Activated naive CD8-positive, alpha-beta T cell treated with anti-CD3 and anti-CD28 coated beads, Interleukin-2, amount 10 ng/mL, durations not matched to agents 7 days and 5 days (primary cell): Measurements from ENCODE around the gene SRL. TPM values are rescaled to one million over a fixed set of nuclear protein-coding genes. Genes with fewer than 3 reads are reported as not detected.

ENCODE experiments used
- ATAC-seq: fragments of 150-1000 bp; cut with Tn5 transposase; one replicate; pipeline ENCODE4 v1.10.0; 2021; ENCODE audit warnings: low read depth, moderate library complexity
- POLR2A ChIA-PET: fragments of 350-600 bp; sonication (Branson Sonifier 250); formaldehyde crosslinking; loops from one replicate; lab custom pipeline; 2021; ENCODE audit warnings: antibody characterized with exemption; lab: Charles Lee
- DNase-seq: peaks from one replicate; pipeline ENCODE4 v3.0.0; 2021
- H3K27ac Mint-ChIP-seq: one replicate; pipeline ENCODE4 v1.8.0; 2022; ENCODE audit warnings: mild to moderate bottlenecking, mixed read lengths
- H3K27me3 Mint-ChIP-seq: one replicate; pipeline ENCODE4 v1.8.0; 2022; ENCODE audit warnings: mild to moderate bottlenecking, moderate library complexity, mixed read lengths
- H3K36me3 Mint-ChIP-seq: one replicate; pipeline ENCODE4 v1.8.0; 2021; ENCODE audit warnings: mild to moderate bottlenecking, mixed read lengths
- H3K4me1 Mint-ChIP-seq: one replicate; pipeline ENCODE4 v1.8.0; 2021; ENCODE audit warnings: mixed read lengths
- H3K4me3 Mint-ChIP-seq: one replicate; pipeline ENCODE4 v1.8.0; 2022; ENCODE audit warnings: mild to moderate bottlenecking, moderate library complexity, mixed read lengths
- H3K9me3 Mint-ChIP-seq: one replicate; pipeline ENCODE4 v1.8.0; 2021; ENCODE audit warnings: mixed read lengths
- total RNA-seq, 2 experiments: library from RNA; stranded (reverse); gene quantifications; one replicate each; pipeline ENCODE4 v1.2.3, GENCODE V29; 2021

The SRL gene
- total RNA-seq, 2 experiments from 2014 or later: not detected

DNA sequence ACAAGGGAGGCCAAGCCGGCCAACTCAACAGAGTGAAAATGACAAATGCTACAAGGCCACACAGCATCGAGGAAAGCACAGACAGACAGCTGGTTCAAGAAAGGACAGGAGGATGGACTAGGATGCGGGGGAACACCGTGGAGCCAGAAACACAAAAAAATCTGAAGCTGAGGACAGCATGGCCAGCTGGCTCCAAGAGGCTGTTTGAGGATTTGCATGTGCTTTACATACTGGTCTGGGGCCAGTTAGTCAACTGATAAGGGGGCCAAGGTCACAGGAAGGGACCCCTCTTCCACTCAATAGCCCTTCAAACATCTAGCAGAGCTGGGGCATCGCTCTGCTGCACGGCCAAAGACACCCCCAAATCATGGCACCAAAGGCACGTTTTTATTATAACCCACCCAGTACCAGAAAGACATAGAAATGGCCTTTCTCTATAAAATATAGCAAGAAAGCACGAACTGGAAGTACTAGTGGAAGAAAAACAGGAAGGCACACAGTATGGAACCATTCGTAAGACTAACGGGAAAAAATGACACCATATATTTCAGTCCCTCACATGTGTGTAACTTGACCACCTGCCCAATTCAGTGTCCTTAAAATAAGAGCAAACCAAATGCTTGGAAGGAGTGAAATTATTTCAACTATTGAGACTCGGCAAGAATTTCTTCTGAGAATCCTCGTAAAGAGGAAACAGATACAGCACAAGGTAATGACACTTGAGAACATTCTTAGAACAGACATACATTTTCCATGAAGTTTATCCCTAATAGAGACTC, 7.8 kb upstream of the SRL start:
- H3K27ac Mint-ChIP-seq: no peak overlapping the region
- POLR2A ChIA-PET: no interaction called here
- no peak overlapping the region for H3K4me3 Mint-ChIP-seq
- no peaks in the 10 kb centered on the region for H3K27me3 Mint-ChIP-seq
- H3K36me3 Mint-ChIP-seq: no peaks in the 10 kb centered on the region
- no peak for DNase-seq
- ATAC-seq: no peak
- H3K4me1 Mint-ChIP-seq: peaks cover 21% of the 10 kb centered on the region
- no peaks in the 10 kb centered on the region for H3K9me3 Mint-ChIP-seq

GRCh38 chr16:4247460-4247784, 5.5 kb upstream of the SRL start:
- H3K4me3 Mint-ChIP-seq: no peak overlapping the region
- ATAC-seq (no peak), DNase-seq (no peak)
- H3K36me3 Mint-ChIP-seq: no peaks in the 10 kb centered on the region
- peaks cover 17% of the 10 kb centered on the region for H3K4me1 Mint-ChIP-seq
- H3K9me3 Mint-ChIP-seq: no peaks in the 10 kb centered on the region
- POLR2A ChIA-PET: no interaction called here
- no peak overlapping the region for H3K27ac Mint-ChIP-seq
- H3K27me3 Mint-ChIP-seq: peaks cover 3% of the 10 kb centered on the region

DNA sequence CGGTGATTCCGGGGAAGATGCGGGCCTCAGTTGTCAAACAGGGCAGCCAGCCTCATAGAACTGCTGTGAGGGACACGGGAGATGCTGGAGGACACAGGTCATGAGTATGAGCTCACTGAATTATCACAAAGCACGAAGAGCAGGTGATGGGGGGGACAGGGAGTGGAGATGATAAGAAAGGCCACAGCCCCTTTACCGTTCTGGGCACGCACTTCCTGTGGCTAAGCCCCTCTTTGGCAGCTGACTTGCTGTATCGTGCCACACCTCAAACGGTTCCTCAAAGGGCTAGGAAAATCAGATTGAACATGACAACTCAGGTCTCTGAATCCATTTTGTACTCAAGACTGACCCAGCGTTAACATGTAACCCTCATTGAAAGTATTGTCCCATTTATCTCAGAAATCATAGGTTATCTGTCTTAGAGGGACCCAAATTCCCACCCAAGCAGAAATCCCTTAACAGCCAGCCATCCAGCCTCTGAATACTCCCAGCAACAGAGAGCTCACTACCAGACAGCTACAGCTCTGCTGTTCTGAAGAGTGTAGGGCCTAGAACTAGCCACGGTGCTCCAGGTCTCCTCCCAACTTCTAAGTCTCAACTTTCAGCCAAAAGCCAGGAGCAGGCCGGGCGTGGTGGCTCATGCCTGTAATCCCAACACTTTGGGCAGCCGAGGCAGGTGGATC, 5.0 kb upstream of the SRL start:
- H3K27ac Mint-ChIP-seq: no peak overlapping the region
- no peaks in the 10 kb centered on the region for H3K9me3 Mint-ChIP-seq
- no peak for DNase-seq
- peaks cover 4% of the 10 kb centered on the region for H3K27me3 Mint-ChIP-seq
- no peaks in the 10 kb centered on the region for H3K36me3 Mint-ChIP-seq
- no peak overlapping the region for H3K4me3 Mint-ChIP-seq
- H3K4me1 Mint-ChIP-seq: peaks cover 17% of the 10 kb centered on the region
- no peak for ATAC-seq
- POLR2A ChIA-PET: interaction anchor here (0.6 kb wide), 1 partner anchor 558 kb away, joined by 3 read pairs; no protein-coding TSS in a partner anchor

DNA sequence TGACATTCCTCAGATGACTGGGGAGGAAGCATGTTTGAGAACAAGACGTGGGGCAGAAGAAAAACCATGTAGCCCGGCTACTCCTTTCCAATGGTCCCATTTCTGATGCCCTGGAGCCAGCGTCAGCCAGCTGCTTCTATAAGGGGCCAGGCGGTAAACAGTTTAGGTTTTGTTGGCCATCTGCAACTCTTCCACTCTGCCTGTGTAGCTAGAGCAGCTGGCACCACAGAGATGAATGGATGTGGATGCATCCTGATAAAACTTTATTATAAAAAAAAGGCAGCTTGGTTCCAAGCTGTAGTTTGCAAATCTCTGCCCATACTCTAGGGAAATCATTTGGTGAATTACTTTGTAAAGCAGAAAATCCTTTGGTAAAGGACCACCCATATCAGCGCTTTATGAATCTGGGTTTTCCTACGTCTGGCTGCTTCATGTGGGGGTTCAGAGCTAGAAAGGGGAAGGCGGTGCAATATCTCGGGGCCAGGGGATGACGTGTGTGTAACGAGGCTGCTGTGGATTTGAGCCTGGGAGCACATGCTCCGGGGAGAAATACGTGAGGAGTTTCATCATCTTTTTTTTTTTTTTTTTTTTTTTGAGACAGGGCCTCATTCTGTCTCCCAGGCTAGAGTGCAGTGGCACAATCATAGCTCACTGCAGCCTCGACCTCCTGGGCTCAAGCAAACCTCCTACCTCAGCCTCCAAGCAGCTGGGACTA, 3.4 kb upstream of the SRL start:
- H3K27ac Mint-ChIP-seq: no peak overlapping the region
- ATAC-seq (no peak), DNase-seq (no peak)
- no peaks in the 10 kb centered on the region for H3K9me3 Mint-ChIP-seq
- H3K4me1 Mint-ChIP-seq: peaks cover 17% of the 10 kb centered on the region
- no peak overlapping the region for H3K4me3 Mint-ChIP-seq
- POLR2A ChIA-PET: interaction anchor here (1.0 kb wide), 1 partner anchor 794 kb away, joined by 3 read pairs; no protein-coding TSS in a partner anchor
- H3K27me3 Mint-ChIP-seq: peaks cover 4% of the 10 kb centered on the region
- no peaks in the 10 kb centered on the region for H3K36me3 Mint-ChIP-seq

- peaks cover 17% of the 10 kb centered on the region for H3K4me1 Mint-ChIP-seq
- no peak for ATAC-seq
- H3K4me3 Mint-ChIP-seq: no peak overlapping the region
- no peak for DNase-seq
- H3K36me3 Mint-ChIP-seq: no peaks in the 10 kb centered on the region
- POLR2A ChIA-PET: interaction anchor here (1.0 kb wide), 1 partner anchor 795 kb away, joined by 3 read pairs; no protein-coding TSS in a partner anchor
- peaks cover 4% of the 10 kb centered on the region for H3K27me3 Mint-ChIP-seq
- H3K9me3 Mint-ChIP-seq: no peaks in the 10 kb centered on the region
- H3K27ac Mint-ChIP-seq: no peak overlapping the region
Measured at GRCh38 chr16:4244254-4245076, 2.6 kb upstream of the SRL start.

GRCh38 chr16:4241258-4241927, 487 bp downstream of the SRL start:
- POLR2A ChIA-PET: no interaction called here
- Mint-ChIP-seq H3K4me3 (no peak overlapping the region), H3K36me3 (no peaks in the 10 kb centered on the region), H3K9me3 (no peaks in the 10 kb centered on the region), H3K27me3 (peaks cover 6% of the 10 kb centered on the region), H3K27ac (no peak overlapping the region), H3K4me1 (peaks cover 5% of the 10 kb centered on the region)
- no peak for DNase-seq
- no peak for ATAC-seq

DNA sequence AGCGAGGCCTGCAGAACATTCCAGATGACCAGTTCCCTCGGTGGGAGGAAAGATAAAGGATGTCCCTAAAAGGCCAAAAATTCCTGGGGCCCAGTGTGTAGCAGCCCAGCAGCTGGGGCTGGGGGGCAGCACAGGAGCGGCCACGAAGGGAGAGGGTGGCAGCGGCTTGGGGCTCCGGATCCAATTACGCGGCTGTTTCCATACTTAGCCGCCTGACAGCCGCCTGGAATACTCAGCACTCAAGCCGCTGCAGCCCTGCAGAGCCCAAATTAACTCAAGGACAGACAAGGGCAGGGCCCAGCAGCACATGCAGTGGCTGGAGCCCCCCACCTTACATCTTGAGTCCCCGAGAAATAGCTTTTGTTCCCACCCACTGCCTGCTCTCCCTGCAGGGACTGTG, 1.3 kb downstream of the SRL start:
- POLR2A ChIA-PET: no interaction called here
- Mint-ChIP-seq H3K9me3 (no peaks in the 10 kb centered on the region), H3K36me3 (no peaks in the 10 kb centered on the region), H3K27me3 (peaks cover 6% of the 10 kb centered on the region), H3K4me1 (no peaks in the 10 kb centered on the region), H3K27ac (no peak overlapping the region), H3K4me3 (no peak overlapping the region)
- DNase-seq (no peak), ATAC-seq (no peak)

DNA sequence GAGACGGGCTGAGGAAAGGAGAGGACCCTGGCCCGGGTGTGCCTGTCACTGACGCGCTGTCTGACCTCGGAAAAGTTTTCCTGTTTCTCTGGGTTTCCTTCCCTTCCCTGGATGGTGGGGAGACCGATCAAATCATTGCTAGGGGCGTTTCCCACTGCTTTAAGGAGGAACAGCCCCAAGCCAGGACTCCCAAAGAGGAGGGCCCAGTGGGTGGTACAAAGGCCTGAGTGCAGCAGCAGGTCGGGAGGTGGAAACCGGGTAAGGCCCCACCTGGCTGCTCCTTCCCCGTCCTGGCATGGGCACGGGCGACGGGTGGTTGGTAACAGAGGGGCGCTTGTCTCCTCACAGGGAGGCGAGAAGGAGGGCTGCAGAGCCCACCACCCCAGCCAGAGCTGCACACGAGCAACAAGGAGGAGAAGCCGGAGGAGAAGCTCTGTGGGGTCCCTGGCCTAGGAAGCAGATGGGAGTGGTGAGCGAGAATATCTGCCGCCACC, 2.2 kb downstream of the SRL start:
- ATAC-seq (no peak), DNase-seq (no peak)
- no peaks in the 10 kb centered on the region for H3K36me3 Mint-ChIP-seq
- POLR2A ChIA-PET: no interaction called here
- H3K4me1 Mint-ChIP-seq: no peaks in the 10 kb centered on the region
- no peak overlapping the region for H3K27ac Mint-ChIP-seq
- no peak overlapping the region for H3K4me3 Mint-ChIP-seq
- no peaks in the 10 kb centered on the region for H3K9me3 Mint-ChIP-seq
- peaks cover 8% of the 10 kb centered on the region for H3K27me3 Mint-ChIP-seq

DNA sequence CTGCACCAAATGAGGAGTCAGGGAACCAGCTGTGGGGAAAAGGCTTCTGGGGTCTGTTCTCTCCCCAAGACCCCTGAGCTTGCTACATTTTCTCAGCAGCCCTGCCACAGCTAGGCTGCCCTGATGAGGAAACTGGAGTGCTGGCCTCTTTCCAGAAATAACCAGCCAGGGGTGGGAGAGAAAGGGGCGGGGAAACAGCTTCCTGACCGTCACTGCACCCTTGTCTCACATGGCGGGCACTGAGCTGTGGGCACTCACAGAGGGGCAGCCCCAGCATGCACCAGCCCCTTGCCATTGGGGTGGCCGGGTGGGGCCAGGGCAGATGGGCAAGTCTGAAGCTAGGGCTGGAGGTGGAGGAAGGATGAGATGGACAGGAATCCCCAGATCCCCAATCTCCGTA, 2.9 kb downstream of the SRL start:
- Mint-ChIP-seq H3K36me3 (no peaks in the 10 kb centered on the region), H3K27ac (no peak overlapping the region), H3K4me1 (no peaks in the 10 kb centered on the region), H3K4me3 (no peak overlapping the region), H3K9me3 (no peaks in the 10 kb centered on the region), H3K27me3 (peaks cover 7% of the 10 kb centered on the region)
- DNase-seq (no peak), ATAC-seq (no peak)
- POLR2A ChIA-PET: no interaction called here

DNA sequence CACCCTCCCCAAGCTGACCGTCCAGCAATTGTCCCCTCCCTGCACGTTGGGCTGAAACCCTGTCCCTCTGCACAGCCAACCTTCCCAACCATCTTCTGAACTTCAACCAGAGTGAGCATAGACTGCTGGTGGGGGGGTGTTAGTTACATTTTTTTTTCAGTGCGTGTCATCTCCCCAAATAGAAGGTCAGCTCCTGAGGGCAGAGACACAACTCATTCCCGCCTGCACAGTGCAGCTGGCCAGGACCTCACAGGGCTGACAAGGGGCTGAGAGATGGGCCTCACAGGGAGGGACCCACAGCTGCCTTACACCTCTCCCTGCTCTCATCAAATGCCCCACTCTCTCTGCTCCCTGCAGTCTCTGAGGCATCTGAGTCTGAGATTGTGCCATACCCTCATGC, 8.4 kb downstream of the SRL start:
- no peaks in the 10 kb centered on the region for H3K36me3 Mint-ChIP-seq

DNA sequence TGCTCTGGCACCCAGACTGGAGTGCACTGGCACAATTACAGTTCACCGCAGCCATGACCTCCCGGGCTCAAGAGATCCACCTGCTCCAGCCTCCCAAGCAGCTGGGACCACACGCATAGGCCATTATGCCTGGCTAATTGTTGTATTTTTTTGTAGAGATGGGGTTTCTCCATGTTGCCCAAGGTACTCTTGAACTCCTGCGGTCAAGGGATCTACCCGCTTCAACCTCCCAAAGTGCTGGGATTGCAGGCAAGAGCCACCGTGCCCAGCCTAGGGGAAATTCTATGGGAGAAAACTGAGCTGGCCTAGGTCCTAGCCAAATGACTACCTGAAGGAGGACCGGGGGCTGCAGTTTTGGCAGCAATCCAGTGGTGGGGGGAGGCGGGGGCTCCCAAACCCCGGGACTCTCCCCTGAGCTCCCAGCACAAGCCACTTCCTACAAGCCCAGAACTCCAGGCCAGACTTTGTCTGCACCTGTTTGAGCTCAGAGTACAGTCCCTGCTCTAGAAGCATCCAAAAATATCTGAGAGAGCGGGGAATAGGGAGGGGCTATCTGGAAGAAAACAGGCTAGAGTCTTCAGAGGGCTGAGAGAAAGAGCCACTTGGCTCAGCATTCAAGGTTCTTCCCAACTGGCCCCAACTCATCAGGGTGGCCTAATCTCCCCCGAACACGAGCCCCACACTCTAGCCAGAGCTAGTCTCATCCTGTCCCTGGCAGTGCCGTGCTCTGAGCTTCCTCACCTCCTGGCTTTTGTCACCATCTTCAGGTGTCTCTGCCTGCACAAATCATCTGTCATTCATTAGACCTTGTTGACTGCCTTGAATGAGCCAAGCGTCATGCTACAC, 9.1 kb downstream of the SRL start:
- Mint-ChIP-seq H3K27me3 (peaks cover 4% of the 10 kb centered on the region), H3K27ac (no peak overlapping the region), H3K4me3 (no peak overlapping the region), H3K36me3 (no peaks in the 10 kb centered on the region), H3K9me3 (no peaks in the 10 kb centered on the region), H3K4me1 (no peaks in the 10 kb centered on the region)
- no peak for DNase-seq
- no peak for ATAC-seq
- POLR2A ChIA-PET: no interaction called here

More for the DNA sequence above, 8.4 kb downstream of the SRL start:
- POLR2A ChIA-PET: no interaction called here
- DNase-seq (no peak), ATAC-seq (no peak)
- Mint-ChIP-seq H3K9me3 (no peaks in the 10 kb centered on the region), H3K27me3 (peaks cover 4% of the 10 kb centered on the region), H3K4me3 (no peak overlapping the region), H3K27ac (no peak overlapping the region), H3K4me1 (no peaks in the 10 kb centered on the region)

- ATAC-seq (no peak), DNase-seq (no peak)
- POLR2A ChIA-PET: no interaction called here
- Mint-ChIP-seq H3K36me3 (no peaks in the 10 kb centered on the region), H3K4me3 (no peak overlapping the region), H3K27me3 (peaks cover 2% of the 10 kb centered on the region), H3K9me3 (no peaks in the 10 kb centered on the region), H3K4me1 (no peaks in the 10 kb centered on the region), H3K27ac (no peak overlapping the region)
Measured at GRCh38 chr16:4231886-4232285, 10.0 kb downstream of the SRL start.
